ENCODE data around the gene RNASE12. TPM values are rescaled to one million over a fixed set of nuclear protein-coding genes. Genes with fewer than 3 reads are reported as not detected.

Gene RNASE12
- total RNA-seq, 1 experiment from 2014 or later = not detected

- H4K5ac ChIP-seq (ENCODE audit: insufficient read length, low read depth, low read length) = no peak within 1 kb of the TSS
- Mint-ChIP-seq H3K36me3 (ENCODE audit: insufficient read depth in 1 of 3, low read depth in 3 of 3) (no peaks in the 10 kb centered on the region), H3K9me3 (no peaks in the 10 kb centered on the region; a peak in 1 of 5 replicates), H3K4me3 (no peak within 1 kb of the TSS), H3K27ac (0 out of 7 replicates have a peak within 1 kb of the TSS, but pooled peaks of 1 of the 3 experiments have one; percentile 3), H3K27me3 (ENCODE audit: low read depth) (no peaks in the 10 kb centered on the region; the same call in 1 of the 2 replicates), H3K4me1 (peaks cover 33 to 38% of the 10 kb centered on the region in 2 experiments)
- no peaks in the 10 kb centered on the region for H4K20me1 ChIP-seq (ENCODE audit: control insufficient read depth, insufficient read depth, insufficient read length)
- H4K8ac ChIP-seq (replicated peaks; ENCODE audit: insufficient read length, low read depth, low read length) = no peak within 1 kb of the TSS
- H2BK120ac ChIP-seq (ENCODE audit: low read depth, low read length, poor library complexity, severe bottlenecking) = no peak within 1 kb of the TSS
- no peaks in the 10 kb centered on the region for H3K79me1 ChIP-seq (ENCODE audit: insufficient read depth, low read depth, low read length, poor library complexity, severe bottlenecking)
- H3K4me2 ChIP-seq (ENCODE audit: insufficient read depth, insufficient read length, low read length) = no peak within 1 kb of the TSS
- H3K23me2 ChIP-seq (ENCODE audit: insufficient read length, low read depth, low read length, poor library complexity, severe bottlenecking) = no peaks in the 10 kb centered on the region
- H4K91ac ChIP-seq (ENCODE audit: insufficient read length, low read depth, low read length) = no peak within 1 kb of the TSS
- H3K27ac ChIP-seq (ENCODE audit: insufficient read length, low read depth, low read length) = no peak within 1 kb of the TSS
- H3K9me3 ChIP-seq (ENCODE audit: control insufficient read depth, low read depth, low read length) = no peaks in the 10 kb centered on the region
- no peak within 1 kb of the TSS for H2BK20ac ChIP-seq (ENCODE audit: low read depth, low read length, poor library complexity, severe bottlenecking)
- H3K4ac ChIP-seq (ENCODE audit: low read depth, low read length) = no peak within 1 kb of the TSS
- no peak within 1 kb of the TSS for H3K14ac ChIP-seq (ENCODE audit: insufficient read depth, low read length)
- no peak within 1 kb of the TSS for H3K9ac ChIP-seq (ENCODE audit: extremely low read depth, insufficient read length, low read length)
- no peak for DNase-seq
- H3K18ac ChIP-seq (ENCODE audit: insufficient read length, low read depth, low read length) = no peak within 1 kb of the TSS
- no peaks in the 10 kb centered on the region for H3K27me3 ChIP-seq (ENCODE audit: insufficient read depth, low read length)
- no peak within 1 kb of the TSS for H3K56ac ChIP-seq (ENCODE audit: insufficient read length, low read depth, low read length)
- H3K79me2 ChIP-seq (ENCODE audit: insufficient read depth, low read length) = no peaks in the 10 kb centered on the region
- no peak within 1 kb of the TSS for H2BK12ac ChIP-seq (ENCODE audit: insufficient read length, low read depth, low read length)
- peaks cover 12% of the 10 kb centered on the region; the same call in 1 of the 2 replicates for H3K4me1 ChIP-seq (ENCODE audit: insufficient read depth, low read length)
- TF ChIP-seq CTCF (conservative IDR thresholded peaks at IDR 0.05) = no peak
- H2BK5ac ChIP-seq (ENCODE audit: insufficient read length, low read length) = no peak within 1 kb of the TSS
- H2AK5ac ChIP-seq (ENCODE audit: insufficient read length, low read length) = no peak within 1 kb of the TSS
- peak within 1 kb of the TSS; percentile 5 for H2AFZ ChIP-seq (ENCODE audit: low read length)
- no peak within 1 kb of the TSS for H3T11ph ChIP-seq (ENCODE audit: low read length)
- H2BK15ac ChIP-seq (ENCODE audit: low read depth, low read length) = no peak within 1 kb of the TSS
- H3K23ac ChIP-seq (ENCODE audit: insufficient read length, low read depth, low read length) = no peak within 1 kb of the TSS
- no CpG with 5 or more reads among the region's 6 CpGs for WGBS (ENCODE audit: extremely low coverage, insufficient read length, low lambda C conversion rate)
Measured at GRCh38 chr14:20587489-20588154, 3.6 kb downstream of the RNASE12 start, which contains the start of gene RNASE11. TSS of gene RNASE11 (minus strand) at chr14:20588001.

All from H9 (cell line).